GM21381 (cell line): ENCODE data around the gene MS4A12.
"Not testable (repeated sequence)": the region's sequence is repeated elsewhere in the genome, so short reads cannot be mapped to it uniquely, and the experiment has no call there.

ENCODE experiments used
- ATAC-seq: cut with Tn5 transposase; IDR thresholded peaks from one replicate; pipeline ENCODE4 v1.9.1; 2021; ENCODE audit warnings: mild to moderate bottlenecking, moderate library complexity; ENCODE audit not compliant: unreplicated experiment

Gene MS4A12, protein sequence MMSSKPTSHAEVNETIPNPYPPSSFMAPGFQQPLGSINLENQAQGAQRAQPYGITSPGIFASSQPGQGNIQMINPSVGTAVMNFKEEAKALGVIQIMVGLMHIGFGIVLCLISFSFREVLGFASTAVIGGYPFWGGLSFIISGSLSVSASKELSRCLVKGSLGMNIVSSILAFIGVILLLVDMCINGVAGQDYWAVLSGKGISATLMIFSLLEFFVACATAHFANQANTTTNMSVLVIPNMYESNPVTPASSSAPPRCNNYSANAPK

DNA sequence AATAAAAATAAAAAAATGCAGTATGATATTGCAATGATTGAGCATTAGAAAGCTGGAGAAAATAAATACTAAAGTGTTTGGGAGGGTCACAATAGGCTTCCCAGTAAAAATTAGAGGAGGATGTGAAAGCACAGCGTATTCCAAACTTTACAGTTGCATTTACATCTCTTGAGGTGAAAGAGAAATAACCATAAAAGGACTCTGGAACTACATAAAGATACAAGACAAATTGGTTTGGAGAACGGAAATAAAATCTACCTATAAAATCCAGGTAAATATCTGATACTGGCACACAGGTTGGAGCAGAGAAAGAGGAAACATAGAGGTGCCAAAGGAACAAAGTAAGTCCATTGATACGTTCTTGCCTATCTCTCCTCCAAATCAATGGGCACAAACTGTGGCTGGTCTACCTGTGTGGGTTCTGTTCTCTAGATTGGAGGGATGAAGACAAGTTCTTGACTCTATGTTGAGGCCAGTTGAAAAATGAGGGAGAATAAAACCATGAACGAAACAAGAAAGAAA lies at the start of gene MS4A12:
Gene MS4A12 (plus strand): TSS at position 291 of the 522 bp plus-strand sequence. CDS start 4,541 bp downstream, outside the sequence.
- ATAC-seq, result no peak

- ATAC-seq, result no peak
Observed at GRCh38 chr11:60447070-60447469, 45.5 kb upstream of the MS4A12 start.

- ATAC-seq, result no peak
Observed at GRCh38 chr11:60447846-60448245, 44.7 kb upstream of the MS4A12 start.

DNA sequence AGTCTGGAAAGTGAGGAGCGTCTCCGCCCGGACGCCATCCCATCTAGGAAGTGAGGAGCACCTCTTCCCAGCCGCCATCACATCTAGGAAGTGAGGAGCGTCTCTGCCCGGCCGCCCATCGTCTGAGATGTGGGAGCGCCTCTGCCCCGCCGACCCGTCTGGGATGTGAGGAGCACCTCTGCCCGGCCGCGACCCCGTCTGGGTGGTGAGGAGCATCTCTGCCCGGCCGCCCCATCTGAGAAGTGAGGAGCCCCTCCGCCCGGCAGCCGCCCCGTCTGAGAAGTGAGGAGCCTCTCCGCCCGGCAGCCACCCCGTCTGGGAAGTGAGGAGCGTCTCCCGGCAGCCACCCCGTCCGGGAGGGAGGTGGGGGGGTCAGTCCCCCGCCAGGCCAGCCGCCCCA lies 41.4 kb upstream of the MS4A12 start:
- ATAC-seq, result not testable (repeated sequence)

- no peak for ATAC-seq
Observed at GRCh38 chr11:60454212-60454611, 38.4 kb upstream of the MS4A12 start.

GRCh38 chr11:60455531-60456042 lies 37.0 kb upstream of the MS4A12 start, which contains the start of gene MS4A1:
TSS of gene MS4A1 (plus strand) at chr11:60455847. CDS start at chr11:60462375, 6,528 bp downstream.
- peak; percentile 84 for ATAC-seq

- peak; percentile 33 for ATAC-seq
Observed at GRCh38 chr11:60457576-60457975, 35.0 kb upstream of the MS4A12 start.

- no peak for ATAC-seq
Observed at GRCh38 chr11:60459345-60459744, 33.2 kb upstream of the MS4A12 start.

DNA sequence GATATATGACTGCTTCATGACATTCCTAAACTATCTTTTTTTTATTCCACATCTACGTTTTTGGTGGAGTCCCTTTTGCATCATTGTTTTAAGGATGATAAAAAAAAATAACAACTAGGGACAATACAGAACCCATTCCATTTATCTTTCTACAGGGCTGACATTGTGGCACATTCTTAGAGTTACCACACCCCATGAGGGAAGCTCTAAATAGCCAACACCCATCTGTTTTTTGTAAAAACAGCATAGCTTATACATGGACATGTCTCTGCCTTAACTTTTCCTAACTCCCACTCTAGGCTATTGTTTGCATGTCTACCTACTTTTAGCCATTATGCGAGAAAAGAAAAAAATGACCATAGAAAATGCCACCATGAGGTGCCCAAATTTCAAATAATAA lies 23.7 kb upstream of the MS4A12 start:
- no peak for ATAC-seq

GRCh38 chr11:60469723-60470122 lies 22.9 kb upstream of the MS4A12 start:
- ATAC-seq, result no peak

GRCh38 chr11:60477035-60477445 lies 15.5 kb upstream of the MS4A12 start:
- ATAC-seq, result peak; percentile 47

GRCh38 chr11:60482361-60482760 lies 10.2 kb upstream of the MS4A12 start:
- ATAC-seq, result no peak

- ATAC-seq, result peak; percentile 95
Observed at GRCh38 chr11:60485987-60486386, 6.6 kb upstream of the MS4A12 start.

GRCh38 chr11:60493454-60493853 lies 876 bp downstream of the MS4A12 start:
- ATAC-seq, result no peak

DNA sequence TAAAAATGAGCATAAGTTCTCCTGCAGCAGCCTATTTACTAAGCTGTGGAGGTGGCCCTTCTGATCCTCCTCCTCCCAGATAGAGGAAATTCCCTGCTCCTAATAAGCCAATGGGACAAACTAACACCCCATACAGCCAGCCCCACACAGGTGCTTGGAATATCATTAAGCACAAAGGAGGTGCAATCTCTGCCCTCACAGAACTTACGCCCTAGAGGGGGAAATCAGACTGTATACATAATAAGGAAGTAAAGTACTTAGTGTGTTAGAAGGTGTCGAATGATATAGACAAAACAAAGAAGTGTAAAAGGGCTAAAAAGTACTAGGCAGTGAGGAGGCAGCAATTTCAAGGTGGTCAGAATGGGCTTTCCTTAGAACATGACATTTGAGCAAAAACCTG lies 5.8 kb downstream of the MS4A12 start:
- peak; percentile 26 for ATAC-seq

- peak; percentile 88 for ATAC-seq
Observed at GRCh38 chr11:60498853-60499252, 6.3 kb downstream of the MS4A12 start.

DNA sequence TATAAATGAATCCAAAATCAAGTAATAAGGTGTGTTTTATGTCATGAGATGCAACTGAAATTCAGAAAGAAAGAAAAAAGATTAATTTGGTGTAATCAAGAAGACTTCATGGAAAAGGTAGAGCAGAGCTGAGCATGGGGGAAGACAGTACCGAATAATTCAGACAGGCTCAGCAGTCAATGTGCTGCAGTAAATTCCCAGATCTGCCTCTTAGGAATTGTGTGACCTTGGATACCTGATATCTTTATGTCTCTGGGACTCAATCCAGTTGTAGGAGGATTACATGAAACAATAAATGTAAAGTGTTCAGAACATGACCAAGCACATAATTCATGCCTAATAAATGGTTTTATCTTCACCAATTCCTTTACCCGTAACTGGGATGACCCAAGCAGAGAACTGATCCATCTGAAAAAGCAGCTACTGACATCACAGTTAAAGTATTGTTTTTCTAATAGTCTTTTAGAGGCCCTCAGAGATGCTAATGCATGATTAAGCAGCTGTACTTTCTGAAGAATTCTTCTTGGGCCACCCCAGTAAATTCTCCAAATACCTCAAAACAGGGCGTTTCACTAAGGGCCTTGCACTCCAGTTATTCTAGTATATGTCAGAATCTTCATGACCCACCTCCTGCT lies 7.8 kb downstream of the MS4A12 start:
- no peak for ATAC-seq

DNA sequence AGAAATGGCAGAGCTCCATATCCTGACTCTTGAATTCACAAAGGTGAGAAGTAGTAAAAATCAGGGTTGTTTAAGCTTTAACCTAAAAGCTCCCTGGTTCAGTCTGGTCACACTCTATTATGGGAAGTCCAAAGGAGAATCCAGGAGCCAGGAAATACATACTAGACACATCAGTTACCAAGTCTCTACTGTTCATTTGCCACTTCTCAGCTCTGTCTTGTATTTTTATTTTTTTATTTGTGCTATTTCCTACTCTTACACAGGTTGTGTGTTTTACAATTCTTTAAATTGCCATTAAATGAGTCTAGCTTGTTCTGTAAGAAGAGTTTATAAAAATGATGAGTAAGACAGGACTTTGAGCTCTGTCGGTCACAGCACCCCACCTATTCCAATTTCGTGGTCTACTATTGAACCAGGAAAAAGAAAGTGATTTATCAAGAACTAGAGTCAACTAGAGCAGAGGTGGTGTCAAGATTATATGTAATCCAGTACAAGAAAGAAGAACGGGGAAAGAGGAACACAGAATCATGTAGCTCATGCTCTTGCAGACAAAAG lies 9.7 kb downstream of the MS4A12 start:
- no peak for ATAC-seq

DNA sequence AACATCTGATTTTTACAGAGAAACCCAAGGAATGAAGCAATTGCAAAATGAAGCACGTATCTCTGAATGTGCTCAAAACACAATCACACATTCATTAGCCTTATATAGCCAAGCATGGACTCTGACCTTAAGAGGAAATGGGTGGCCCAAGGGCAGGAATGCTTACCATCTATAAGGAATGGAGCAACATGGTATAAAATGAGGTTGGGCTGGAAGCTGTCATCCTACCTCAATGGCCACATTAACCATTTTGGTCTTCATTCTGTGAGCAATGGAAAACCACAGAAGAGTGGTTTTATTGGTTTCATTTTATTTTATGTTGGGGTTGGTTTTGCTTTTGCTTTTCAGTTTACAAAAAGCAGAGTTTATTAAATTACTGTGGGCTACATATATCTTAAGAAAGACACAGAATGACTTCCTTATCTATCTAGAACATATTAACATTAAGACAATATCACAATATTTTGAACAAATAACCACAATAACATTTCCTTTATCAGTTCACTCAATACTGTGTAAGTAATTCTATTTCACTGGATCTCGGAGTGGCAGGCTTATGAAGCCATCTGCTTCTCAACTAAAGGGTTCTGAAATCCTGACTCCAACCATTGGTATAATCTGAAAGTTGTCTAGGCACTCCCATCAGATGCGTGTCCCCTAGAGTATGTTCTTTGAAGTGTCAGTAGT lies 11.8 kb downstream of the MS4A12 start:
- no peak for ATAC-seq

GRCh38 chr11:60509609-60510008 lies 17.0 kb downstream of the MS4A12 start:
- ATAC-seq, result not testable (repeated sequence)

GRCh38 chr11:60510209-60510608 lies 17.6 kb downstream of the MS4A12 start:
- not testable (repeated sequence) for ATAC-seq
